NCI-H2171 (cell line): ENCODE measurements around the gene CDS1.
"Not testable (repeated sequence)": the region's sequence is repeated elsewhere in the genome, so short reads cannot be mapped to it uniquely, and the experiment has no call there.

Experiments used
- DNase-seq: peaks from one replicate; lab custom pipeline; 2025; lab: John Stamatoyannopoulos, UW

CDS1 gene

GRCh38 chr4:84611531-84611930, 28.6 kb downstream of the CDS1 start:
- DNase-seq: no peak

- no peak for DNase-seq
Measured at GRCh38 chr4:84614891-84615290, 32.0 kb downstream of the CDS1 start.

GRCh38 chr4:84615355-84615754, 32.4 kb downstream of the CDS1 start:
- no peak for DNase-seq

GRCh38 chr4:84622959-84623358, 40.0 kb downstream of the CDS1 start:
- DNase-seq: no peak

- DNase-seq: no peak
Measured at GRCh38 chr4:84623661-84624060, 40.7 kb downstream of the CDS1 start.

GRCh38 chr4:84626673-84627072, 43.7 kb downstream of the CDS1 start:
- no peak for DNase-seq

GRCh38 chr4:84631573-84631972, 48.6 kb downstream of the CDS1 start:
- no peak for DNase-seq

GRCh38 chr4:84632092-84632491, 49.2 kb downstream of the CDS1 start:
- DNase-seq: no peak

GRCh38 chr4:84634961-84635360, 52.0 kb downstream of the CDS1 start:
- DNase-seq: no peak

GRCh38 chr4:84638092-84638491, 55.2 kb downstream of the CDS1 start:
- DNase-seq: no peak

GRCh38 chr4:84639145-84639544, 56.2 kb downstream of the CDS1 start:
- DNase-seq: no peak

GRCh38 chr4:84644087-84644486, 61.2 kb downstream of the CDS1 start:
- DNase-seq: peak; percentile 3

- DNase-seq: no peak
Measured at GRCh38 chr4:84647312-84647884, 64.5 kb downstream of the CDS1 start.

- no peak for DNase-seq
Measured at GRCh38 chr4:84648178-84648577, 65.3 kb downstream of the CDS1 start.

GRCh38 chr4:84648863-84649647, 66.1 kb downstream of the CDS1 start:
- no peak for DNase-seq

GRCh38 chr4:84651499-84651898, 68.6 kb downstream of the CDS1 start:
- DNase-seq: no peak

- DNase-seq: no peak
Measured at GRCh38 chr4:84652478-84652877, 69.6 kb downstream of the CDS1 start.

GRCh38 chr4:84660606-84661005, 77.7 kb downstream of the CDS1 start:
- no peak for DNase-seq

- no peak for DNase-seq
Measured at GRCh38 chr4:84661191-84661939, 78.4 kb downstream of the CDS1 start.

GRCh38 chr4:84664767-84665166, 81.8 kb downstream of the CDS1 start:
- DNase-seq: not testable (repeated sequence)

GRCh38 chr4:84666439-84666838, 83.5 kb downstream of the CDS1 start:
- DNase-seq: no peak

- DNase-seq: no peak
Measured at GRCh38 chr4:84669201-84669600, 86.3 kb downstream of the CDS1 start.

- DNase-seq: no peak
Measured at GRCh38 chr4:84672177-84672576, 89.2 kb downstream of the CDS1 start.
